Gastroesophageal sphincter (tissue), 4 donors: ENCODE results near the gene R3HDM2. TPM values are rescaled to one million over a fixed set of nuclear protein-coding genes. Genes with fewer than 3 reads are reported as not detected.

Source experiments
- ATAC-seq: fragments of 150-250 bp; one replicate; pipeline ENCODE4 v1.9.1; 2016; ENCODE audit warnings: mild to moderate bottlenecking, moderate library complexity
- H3K27ac ChIP-seq, 4 donors: fragments of 200-600 bp; sonication (generic) in 3 of 4; 1 replicate in 3 of 4; 2 replicates in 1 of 4; pipeline ENCODE4 v1.5.1; 2016 to 2019
- H3K27me3 ChIP-seq: fragments of 200-600 bp; sonication (generic); one replicate; pipeline ENCODE4 v1.5.1; 2019
- H3K36me3 ChIP-seq, 2 donors: fragments of 200-600 bp; sonication (generic); one replicate each; pipeline ENCODE4 v1.5.1; 2019; ENCODE audit warnings: control low read depth in 1 of 2
- H3K4me1 ChIP-seq, 3 donors: fragments of 200-600 bp; sonication (generic); 1 replicate in 2 of 3; 2 replicates in 1 of 3; pipeline ENCODE4 v1.5.1; 2016 to 2019; ENCODE audit warnings: control low read depth in 2 of 3
- H3K4me3 ChIP-seq, 2 donors: fragments of 200-600 bp; sonication (generic); one replicate each; pipeline ENCODE4 v1.5.1; 2019; ENCODE audit warnings: mild to moderate bottlenecking in 1 of 2, moderate library complexity in 1 of 2
- H3K9me3 ChIP-seq, 3 donors: fragments of 200-600 bp; sonication (generic); one replicate each; pipeline ENCODE4 v1.5.1; 2017 to 2019; ENCODE audit warnings: control low read depth in 2 of 3
- CTCF ChIP-seq, 4 experiments: fragments of 200-600 bp in 2 of 4; fragments of 450-650 bp in 2 of 4; sonication (generic) in 1 of 4; IDR thresholded peaks; one replicate each; pipeline ENCODE4 v1.5.1; 2017 to 2019; ENCODE audit warnings: antibody characterized with exemption in 4 of 4, mild to moderate bottlenecking in 2 of 4, moderate library complexity in 2 of 4
- EP300 ChIP-seq: sonication (generic); formaldehyde crosslinking; IDR thresholded peaks from one replicate; pipeline ENCODE4 v1.6.1; 2017; ENCODE audit warnings: antibody characterized with exemption, mild to moderate bottlenecking
- POLR2A ChIP-seq, 2 donors: fragments of 450-650 bp; IDR thresholded peaks; one replicate each; pipeline ENCODE4 v1.6.1; 2017; ENCODE audit warnings: antibody characterized with exemption in 2 of 2, mild to moderate bottlenecking in 2 of 2, moderate library complexity in 1 of 2
- POLR2AphosphoS5 ChIP-seq: sonication (generic); formaldehyde crosslinking; IDR thresholded peaks from one replicate; pipeline ENCODE4 v1.6.1; 2017; ENCODE audit warnings: antibody characterized with exemption
- WGBS, 2 donors: methylation state at CpG; one replicate each; pipeline ENCODE4 v1.1.5; 2018; ENCODE audit warnings: low coverage in 1 of 2; 5-methylcytosine and 5-hydroxymethylcytosine counted together
- total RNA-seq, 4 donors: library from RNA; depleted of rRNA; stranded (reverse); fragments of >200 nt; gene quantifications; one replicate each; pipeline ENCODE4 v1.1.0, GENCODE V29; 2016

Gene R3HDM2
- total RNA-seq, 4 donors from 2014 or later = 38.0 to 60.1 (median 45.9) TPM

- peaks cover 22% of the 10 kb centered on the region for H3K27me3 ChIP-seq
- peak; percentile 86 for ATAC-seq
- 0 to 1% methylated on average over 4 to 12 of the region's 28 CpGs for WGBS, 2 donors
These were observed 31.5 kb upstream of the R3HDM2 start for GRCh38 chr12:57462251-57462911.

GRCh38 chr12:57461917-57462250, 31.0 kb upstream of the R3HDM2 start:
- no peak for TF ChIP-seq EP300
- TF ChIP-seq POLR2AphosphoS5 = no peak
- TF ChIP-seq CTCF (IDR thresholded peaks at IDR 0.05) = no peak
- no peak for TF ChIP-seq POLR2A (IDR thresholded peaks at IDR 0.05)
- no peaks in the 10 kb centered on the region for H3K36me3 ChIP-seq
- peak; percentile 3 for ATAC-seq
- H3K4me3 ChIP-seq = peak overlapping the region; percentile 26 to 71
- peaks cover 0 to 44% (median 15%) of the 10 kb centered on the region in 3 donors for H3K4me1 ChIP-seq
- WGBS, 2 donors = 0 to 3% methylated on average over 4 to 6 of the region's 9 CpGs
- peaks cover 17% of the 10 kb centered on the region for H3K27me3 ChIP-seq
- peak overlapping the region in 3 of 4 donors; percentile 84 to 85 (median 84) for H3K27ac ChIP-seq
- H3K9me3 ChIP-seq = no peaks in the 10 kb centered on the region

More at GRCh38 chr12:57462251-57462911, 31.5 kb upstream of the R3HDM2 start:
- H3K9me3 ChIP-seq = no peaks in the 10 kb centered on the region
- TF ChIP-seq CTCF (IDR thresholded peaks at IDR 0.05) (peak in 3 of 4 experiments; percentile 88 to 97 (median 88)), POLR2A (IDR thresholded peaks at IDR 0.05) (no peak), EP300 (no peak)
- H3K36me3 ChIP-seq = no peaks in the 10 kb centered on the region
- H3K4me1 ChIP-seq = peaks cover 0 to 44% (median 15%) of the 10 kb centered on the region in 3 donors
- H3K27ac ChIP-seq = peak overlapping the region; percentile 36 to 85 (median 84)
- peak overlapping the region; percentile 26 to 71 for H3K4me3 ChIP-seq

- Histone ChIP-seq H3K36me3 (no peaks in the 10 kb centered on the region), H3K4me3 (peak overlapping the region; percentile 26 to 71), H3K27me3 (peaks cover 15% of the 10 kb centered on the region), H3K27ac (peak overlapping the region in 3 of 4 donors; percentile 84 to 85 (median 84)), H3K4me1 (peaks cover 0 to 44% (median 15%) of the 10 kb centered on the region in 3 donors), H3K9me3 (no peaks in the 10 kb centered on the region)
- ATAC-seq = peak; percentile 44
- TF ChIP-seq CTCF (IDR thresholded peaks at IDR 0.05) (no peak), EP300 (no peak), POLR2AphosphoS5 (no peak), POLR2A (IDR thresholded peaks at IDR 0.05) (no peak)
- 0% methylated on average over 8 to 11 of the region's 32 CpGs for WGBS, 2 donors
These were observed 30.6 kb upstream of the R3HDM2 start for GRCh38 chr12:57461276-57461916.

GRCh38 chr12:57460841-57461275, 30.0 kb upstream of the R3HDM2 start:
- TF ChIP-seq POLR2AphosphoS5 (no peak), POLR2A (IDR thresholded peaks at IDR 0.05) (no peak), CTCF (IDR thresholded peaks at IDR 0.05) (no peak), EP300 (no peak)
- peak overlapping the region; percentile 26 to 71 for H3K4me3 ChIP-seq
- no peak for ATAC-seq
- WGBS, 2 donors = 3% methylated on average over 9 of the region's 19 CpGs; no CpG with 5 or more reads in 1 of the 2 donors
- peak overlapping the region in 3 of 4 donors; percentile 14 to 84 (median 79) for H3K27ac ChIP-seq
- H3K4me1 ChIP-seq = peaks cover 0 to 44% (median 15%) of the 10 kb centered on the region in 3 donors
- peaks cover 15% of the 10 kb centered on the region for H3K27me3 ChIP-seq
- H3K36me3 ChIP-seq = no peaks in the 10 kb centered on the region
- H3K9me3 ChIP-seq = no peaks in the 10 kb centered on the region
